RWPE1 (cell line): ENCODE measurements around the gene NR2F1.

ENCODE experiments used
- CTCF ChIA-PET: fragments of 350-600 bp; sonication (Branson Sonifier 250); formaldehyde crosslinking; extraction: SDS; loops from one replicate; lab custom pipeline; 2021; lab: Yijun Ruan, JAX
- POLR2A ChIA-PET: fragments of 400-600 bp; formaldehyde crosslinking; extraction: SDS; loops from one replicate; lab custom pipeline; 2020; ENCODE audit warnings: antibody characterized with exemption; ENCODE audit not compliant: low non-redundant PET; lab: Yijun Ruan, JAX
- DNase-seq: peaks from one replicate; pipeline ENCODE4 v3.0.0; 2012; ENCODE audit warnings: low spot score
- H3K27ac ChIP-seq: fragments of 450-650 bp; 2 replicates; pipeline ENCODE4 v1.5.1; 2017
- TF ChIP-seq, protein P1 (sequence below): fragments of 450-650 bp; conservative IDR thresholded peaks from 2 replicates; pipeline ENCODE4 v1.5.1; 2017; ENCODE audit warnings: low read depth, mild to moderate bottlenecking

NR2F1 gene

DNA sequence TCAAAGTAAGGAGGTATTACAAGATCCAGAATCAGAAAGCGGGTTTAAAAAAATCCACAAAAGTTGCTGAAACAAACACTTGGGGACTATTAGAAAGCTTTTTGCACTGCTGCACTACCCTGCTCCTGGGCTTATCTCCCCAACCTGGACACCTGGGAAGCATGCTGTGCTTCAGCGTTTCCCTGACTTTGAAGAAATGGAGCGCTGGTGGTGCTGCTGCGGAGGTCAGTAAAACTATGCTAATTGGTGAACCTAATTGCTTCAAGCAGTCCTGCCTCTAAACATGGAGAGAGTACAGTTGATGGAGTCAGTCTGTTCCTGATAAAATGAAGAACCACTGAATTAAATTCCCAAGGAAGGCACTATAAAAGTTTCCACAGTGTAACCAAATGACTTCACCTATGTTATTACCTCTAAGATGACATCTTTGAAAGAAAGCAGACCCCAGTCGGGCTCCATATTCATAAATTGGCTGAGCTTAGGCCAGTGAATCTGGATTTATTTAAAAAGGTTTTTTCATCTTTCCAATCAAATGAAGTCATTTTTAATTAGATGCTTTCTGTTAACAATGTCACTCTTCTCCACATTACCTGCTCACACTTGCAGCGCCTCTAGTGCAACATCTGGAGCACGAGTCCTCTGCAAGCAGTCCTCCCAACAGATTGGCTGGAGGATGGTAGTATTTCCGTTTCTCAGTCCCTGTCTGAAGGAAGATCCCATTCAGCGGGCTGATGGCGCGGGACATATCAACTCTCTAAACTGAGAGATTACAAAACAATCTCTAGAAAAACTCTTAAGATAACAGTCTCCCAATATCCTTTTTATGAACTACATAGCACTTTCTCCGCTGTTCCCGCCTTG, 13.5 kb upstream of the NR2F1 start:
- TF ChIP-seq, protein P1, sequence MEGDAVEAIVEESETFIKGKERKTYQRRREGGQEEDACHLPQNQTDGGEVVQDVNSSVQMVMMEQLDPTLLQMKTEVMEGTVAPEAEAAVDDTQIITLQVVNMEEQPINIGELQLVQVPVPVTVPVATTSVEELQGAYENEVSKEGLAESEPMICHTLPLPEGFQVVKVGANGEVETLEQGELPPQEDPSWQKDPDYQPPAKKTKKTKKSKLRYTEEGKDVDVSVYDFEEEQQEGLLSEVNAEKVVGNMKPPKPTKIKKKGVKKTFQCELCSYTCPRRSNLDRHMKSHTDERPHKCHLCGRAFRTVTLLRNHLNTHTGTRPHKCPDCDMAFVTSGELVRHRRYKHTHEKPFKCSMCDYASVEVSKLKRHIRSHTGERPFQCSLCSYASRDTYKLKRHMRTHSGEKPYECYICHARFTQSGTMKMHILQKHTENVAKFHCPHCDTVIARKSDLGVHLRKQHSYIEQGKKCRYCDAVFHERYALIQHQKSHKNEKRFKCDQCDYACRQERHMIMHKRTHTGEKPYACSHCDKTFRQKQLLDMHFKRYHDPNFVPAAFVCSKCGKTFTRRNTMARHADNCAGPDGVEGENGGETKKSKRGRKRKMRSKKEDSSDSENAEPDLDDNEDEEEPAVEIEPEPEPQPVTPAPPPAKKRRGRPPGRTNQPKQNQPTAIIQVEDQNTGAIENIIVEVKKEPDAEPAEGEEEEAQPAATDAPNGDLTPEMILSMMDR = no peak
- ChIA-PET CTCF (no interaction called here), POLR2A (no interaction called here)
- no peak overlapping the region for H3K27ac ChIP-seq
- no peak for DNase-seq

DNA sequence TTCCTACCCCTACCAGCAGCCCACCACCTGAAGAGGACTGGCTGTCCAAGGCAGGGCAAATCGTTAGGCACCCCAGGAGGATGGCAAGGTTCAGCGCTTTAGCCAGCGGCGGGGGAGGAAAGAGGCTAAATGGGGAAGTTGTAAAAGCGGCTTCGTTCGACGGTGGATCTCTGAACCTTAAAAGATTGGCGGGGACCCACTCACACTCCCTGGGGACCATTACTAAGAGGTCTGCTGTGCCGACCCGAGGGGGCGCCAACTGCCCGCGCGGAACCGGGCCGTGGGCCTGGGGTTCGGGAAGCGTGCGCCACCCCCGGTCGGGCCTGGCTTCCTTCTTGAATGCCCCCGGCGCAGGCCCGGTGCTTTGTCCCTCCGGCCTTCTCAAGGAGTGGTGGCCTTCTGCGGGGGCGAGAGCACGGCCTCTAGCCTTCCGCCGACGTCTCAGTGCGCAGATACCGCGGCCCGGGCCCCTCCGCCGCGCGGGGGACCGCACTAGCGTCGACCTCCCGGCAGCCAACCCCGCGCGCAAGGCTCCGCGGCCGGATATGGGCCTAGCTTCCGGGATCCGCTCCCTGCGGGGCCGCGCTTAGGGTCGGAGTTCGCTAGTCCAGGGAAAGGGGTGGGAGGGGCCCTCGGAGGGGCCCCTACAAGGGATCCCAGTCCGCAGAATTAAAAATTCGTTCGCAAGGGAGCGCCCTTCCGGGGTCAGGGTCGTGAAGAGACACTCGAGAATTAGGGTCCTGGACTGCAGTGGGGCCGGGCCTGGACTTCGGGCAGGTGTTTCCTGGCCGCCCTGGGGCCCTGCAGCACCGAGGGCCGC, 12.5 kb upstream of the NR2F1 start:
- no peak overlapping the region for H3K27ac ChIP-seq
- CTCF ChIA-PET = no interaction called here
- TF ChIP-seq, protein P1 = no peak
- DNase-seq = no peak
- POLR2A ChIA-PET = no interaction called here

DNA sequence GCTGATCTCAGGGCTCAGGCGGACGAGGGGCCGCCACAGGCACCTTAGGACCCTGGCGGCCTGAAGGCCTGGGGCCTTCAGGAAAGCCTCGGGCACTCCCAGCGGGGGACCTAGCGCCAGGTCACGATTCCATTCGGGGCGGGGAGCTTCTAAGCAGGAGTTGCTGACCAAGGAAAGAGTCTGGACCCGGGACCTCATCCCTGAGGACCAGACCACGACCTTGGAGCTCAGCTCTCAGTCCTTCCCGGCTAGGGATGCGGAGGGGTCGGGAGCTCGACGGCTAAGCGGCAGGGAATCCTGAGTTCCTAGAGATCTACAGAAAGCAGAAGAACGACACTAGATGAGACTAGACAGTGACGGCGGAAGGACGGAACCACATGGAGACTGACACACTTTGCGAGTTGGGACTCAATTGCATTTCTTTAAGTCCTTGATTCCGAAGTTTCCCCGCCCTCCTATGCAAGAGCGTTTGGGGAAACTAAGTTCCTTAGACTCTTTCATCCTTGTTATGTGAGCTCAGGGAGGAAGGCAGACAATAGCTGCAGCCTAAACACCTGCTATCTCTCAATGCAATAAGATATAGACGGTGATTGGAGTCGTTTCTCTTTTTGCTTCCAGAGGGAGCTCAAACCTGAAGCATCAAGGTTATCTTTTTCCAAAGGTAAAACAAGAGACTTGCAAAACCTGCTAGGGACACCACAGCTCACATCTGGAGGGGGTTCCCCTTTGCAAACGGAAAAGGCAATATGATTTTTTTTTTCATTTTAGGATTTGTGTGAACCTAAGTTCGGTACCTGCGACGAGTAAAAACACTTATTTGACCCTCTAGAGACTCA, 11.7 kb upstream of the NR2F1 start:
- no peak overlapping the region for H3K27ac ChIP-seq
- DNase-seq = no peak
- ChIA-PET CTCF (interaction anchor here (0.7 kb wide), 1 partner anchor 616 kb away, joined by 3 read pairs; no protein-coding TSS in a partner anchor), POLR2A (no interaction called here)
- TF ChIP-seq, protein P1 = no peak

DNA sequence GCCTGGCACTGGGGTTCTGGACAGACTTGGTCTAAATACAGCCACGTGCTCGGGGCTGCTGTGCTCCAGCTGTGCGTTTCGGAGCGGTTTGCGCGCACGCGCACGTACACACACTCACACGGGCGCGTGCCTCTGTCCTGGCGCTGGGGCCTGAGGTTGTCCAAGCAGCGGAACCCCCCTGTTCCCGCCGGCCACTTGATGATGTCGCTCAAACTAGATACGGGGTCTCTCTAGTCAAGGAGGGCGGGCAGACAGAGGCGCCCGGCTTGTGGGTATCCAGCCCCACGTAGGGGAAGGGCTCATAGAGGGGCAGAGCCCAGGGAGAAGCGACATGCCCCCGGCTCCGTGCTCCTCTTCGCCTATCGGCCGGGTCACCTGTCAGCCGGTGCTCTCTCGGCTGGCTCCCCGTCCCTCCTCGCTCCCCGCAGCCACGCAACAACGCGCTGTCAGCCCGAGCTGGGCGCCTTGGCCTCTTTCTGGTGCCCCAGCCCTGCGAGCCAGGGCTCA, 10.9 kb upstream of the NR2F1 start:
- DNase-seq = no peak
- ChIA-PET POLR2A (no interaction called here), CTCF (interaction anchor here (0.7 kb wide), 1 partner anchor 617 kb away, joined by 3 read pairs; no protein-coding TSS in a partner anchor)
- TF ChIP-seq, protein P1 = no peak
- H3K27ac ChIP-seq = no peak overlapping the region

DNA sequence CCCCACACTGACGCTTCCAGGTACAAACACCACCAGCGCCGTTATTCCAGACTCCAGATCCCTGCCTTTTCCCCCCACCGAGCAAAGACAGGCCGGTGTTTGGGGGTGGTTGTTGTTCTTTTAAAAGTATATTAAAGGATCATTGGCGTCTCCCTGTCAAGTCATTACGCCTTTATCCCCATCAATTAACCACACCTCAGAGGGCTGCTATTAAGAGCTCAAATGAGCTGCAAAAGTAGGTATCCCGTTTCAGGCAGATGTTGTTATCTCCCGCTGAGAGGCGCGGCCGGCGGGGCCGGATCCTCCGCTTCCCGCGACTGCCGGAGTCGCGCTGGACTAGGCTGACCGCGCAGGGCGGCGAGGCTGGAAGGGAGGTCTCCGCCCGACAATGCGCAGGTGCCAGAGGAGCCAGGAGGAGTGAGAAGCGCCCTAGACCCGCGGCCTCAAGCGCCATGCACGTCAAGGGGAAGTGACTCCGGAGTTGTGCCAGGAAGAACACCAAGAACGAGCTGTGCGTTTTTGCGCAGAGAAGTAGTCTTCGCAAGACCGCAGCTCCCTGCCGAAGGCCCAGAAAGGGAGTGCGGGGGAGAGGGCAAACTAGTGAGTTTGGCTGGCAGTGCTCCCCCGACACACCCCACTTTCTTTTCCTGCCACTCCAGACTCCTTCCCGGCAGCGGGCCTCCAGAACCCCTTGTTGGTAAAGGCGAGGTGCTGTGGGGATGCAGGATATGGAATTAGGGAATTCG, 10.2 kb upstream of the NR2F1 start:
- TF ChIP-seq, protein P1 = no peak
- ChIA-PET CTCF (no interaction called here), POLR2A (interaction anchor here (0.6 kb wide), 1 partner anchor 819 kb away, joined by 3 read pairs; no protein-coding TSS in a partner anchor)
- no peak overlapping the region for H3K27ac ChIP-seq
- DNase-seq = no peak
